HCT116 (cell line): ENCODE results near the gene ARHGAP40. TPM values are rescaled to one million over a fixed set of nuclear protein-coding genes. Genes with fewer than 3 reads are reported as not detected.
"Not testable (repeated sequence)": the region's sequence is repeated elsewhere in the genome, so short reads cannot be mapped to it uniquely, and the experiment has no call there.

ENCODE experiments used
- ATAC-seq: fragments of 200-7000 bp; cut with Tn5 transposase; 2 replicates; pipeline ENCODE4 v1.9.1; 2020; ENCODE audit warnings: mild to moderate bottlenecking, moderate library complexity
- BruUV-seq: library from RNA; stranded (reverse); fragments of 400-500 nt; replicated peaks from 2 replicates; lab custom pipeline; 2021; lab: Mats Ljungman, UMichigan
- CTCF ChIA-PET: fragments of 300-600 bp; sonication (Branson Sonifier 250); formaldehyde crosslinking; loops from one replicate; lab custom pipeline; 2021; ENCODE audit warnings: antibody characterized with exemption; lab: Charles Lee
- POLR2A ChIA-PET: fragments of 300-600, 350-600 bp; sonication (Branson Sonifier 250); formaldehyde crosslinking; loops from one replicate; lab custom pipeline; 2021; ENCODE audit warnings: antibody characterized with exemption; lab: Charles Lee
- RAD21 ChIA-PET, 2 experiments: fragments of 300-600 bp; sonication (Branson Sonifier 250); formaldehyde crosslinking; loops; one replicate each; lab custom pipeline; 2023; ENCODE audit warnings: low total read pairs in 2 of 2; ENCODE audit not compliant: uncharacterized antibody in 2 of 2, unreplicated experiment in 2 of 2, low non-redundant PET in 1 of 2; lab: Charles Lee
- DNase-seq: peaks from one replicate; pipeline ENCODE4 v3.0.0-alpha.2; 2010; ENCODE audit warnings: low read depth, low spot score
- H2AFZ ChIP-seq: fragments of 200-600 bp; shearing (Covaris generic), sonication (generic); 2 replicates; pipeline ENCODE4 v1.6.1; 2017; ENCODE audit warnings: low read depth, mixed run types, mixed read lengths, antibody characterized with exemption, low read length; ENCODE audit not compliant: poor library complexity, severe bottlenecking
- H3K27ac ChIP-seq: 2 replicates; pipeline ENCODE4 v1.5.1; 2012; ENCODE audit warnings: low read depth, low read length
- H3K27me3 ChIP-seq: fragments of 200-600 bp; sonication (generic); 2 replicates; pipeline ENCODE4 v1.6.1; 2016; ENCODE audit warnings: mixed run types, low read length, mixed read lengths; ENCODE audit not compliant: insufficient read depth
- H3K36me3 ChIP-seq, 2 experiments: fragments of 200-500 bp in 1 of 2; fragments of 200-600 bp in 1 of 2; sonication (Bioruptor generic) in 1 of 2; sonication (generic) in 1 of 2; 2 replicates each; pipeline versions ENCODE4 v1.5.1 to v1.6.1; 2014 to 2016; ENCODE audit warnings: low read length in 2 of 2, inconsistent platforms in 1 of 2, mixed read lengths in 1 of 2, mixed run types in 1 of 2; ENCODE audit not compliant: insufficient read depth in 2 of 2, control insufficient read depth in 1 of 2
- H3K4me1 ChIP-seq, 2 experiments: fragments of 200-600 bp in 1 of 2; sonication (generic) in 1 of 2; 2 replicates each; pipeline versions ENCODE4 v1.5.1 to v1.6.1; 2012 to 2017; ENCODE audit warnings: low read length in 2 of 2, inconsistent platforms in 1 of 2, mild to moderate bottlenecking in 1 of 2, mixed read lengths in 1 of 2, mixed run types in 1 of 2, moderate library complexity in 1 of 2; ENCODE audit not compliant: insufficient read depth in 2 of 2, control insufficient read depth in 1 of 2
- H3K4me2 ChIP-seq: fragments of 200-600 bp; sonication (generic); 2 replicates; pipeline ENCODE4 v1.6.1; 2017; ENCODE audit warnings: mixed run types, low read length, mixed read lengths
- H3K4me3 ChIP-seq, 2 experiments: fragments of 200-600 bp in 1 of 2; sonication (generic) in 1 of 2; replicated peaks in 1 of 2; 2 replicates each; pipeline ENCODE4 v1.5.1; 2011 to 2016; ENCODE audit warnings: low read length in 2 of 2, control low read depth in 1 of 2, low read depth in 1 of 2, mild to moderate bottlenecking in 1 of 2, mixed read lengths in 1 of 2, mixed run types in 1 of 2
- H3K79me2 ChIP-seq: fragments of 200-600 bp; sonication (generic); 2 replicates; pipeline ENCODE4 v1.6.1; 2017; ENCODE audit warnings: mild to moderate bottlenecking, mixed run types, low read length, moderate library complexity, mixed read lengths; ENCODE audit not compliant: insufficient read depth
- H3K9ac ChIP-seq: fragments of 200-600 bp; sonication (generic); 2 replicates; pipeline ENCODE4 v1.6.1; 2016; ENCODE audit warnings: low read length, mixed read lengths
- H3K9me2 ChIP-seq: fragments of 200-600 bp; sonication (generic), shearing (Covaris generic); 2 replicates; pipeline ENCODE4 v1.6.1; 2017; ENCODE audit warnings: mixed run types, mild to moderate bottlenecking, moderate library complexity; ENCODE audit not compliant: insufficient read depth
- H3K9me3 ChIP-seq, 2 experiments: fragments of 200-500 bp in 1 of 2; fragments of 200-600 bp in 1 of 2; sonication (Bioruptor generic) in 1 of 2; sonication (generic) in 1 of 2; 2 replicates each; pipeline ENCODE4 v1.6.1; 2014 to 2017; ENCODE audit warnings: low read length in 2 of 2, mixed read lengths in 2 of 2, inconsistent platforms in 1 of 2, low read depth in 1 of 2, mild to moderate bottlenecking in 1 of 2, mixed run types in 1 of 2, moderate library complexity in 1 of 2; ENCODE audit not compliant: control insufficient read depth in 1 of 2, insufficient read depth in 1 of 2
- H4K20me1 ChIP-seq: fragments of 200-600 bp; sonication (generic), shearing (Covaris generic); 2 replicates; pipeline ENCODE4 v1.6.1; 2017; ENCODE audit warnings: mixed run types, mild to moderate bottlenecking, moderate library complexity; ENCODE audit not compliant: insufficient read depth
- FOSL1 ChIP-seq: IDR thresholded peaks from 2 replicates; pipeline ENCODE4 v1.6.1; 2012; ENCODE audit warnings: low read depth
- RAD21 ChIP-seq: IDR thresholded peaks from 2 replicates; pipeline ENCODE4 v1.6.1; 2012; ENCODE audit warnings: low read depth, mild to moderate bottlenecking
- SP1 ChIP-seq: IDR thresholded peaks from 2 replicates; pipeline ENCODE4 v1.6.1; 2012; ENCODE audit warnings: low read depth
- intact Hi-C: fragments of 100-400 bp; cut with micrococcal nuclease; formaldehyde crosslinking; loops from 2 replicates; pipeline ENCODE4 v1.10.0; 2022
- total RNA-seq: library from RNA; stranded (reverse); gene quantifications from one replicate; pipeline ENCODE4 v1.2.1, GENCODE V29; 2021; ENCODE audit not compliant: unreplicated experiment
- TF ChIP-seq, protein P1 (sequence below): IDR thresholded peaks from 2 replicates; pipeline ENCODE4 v1.6.1; 2012

Gene ARHGAP40
- total RNA-seq, 1 experiment from 2014 or later, result 3.4 TPM

DNA sequence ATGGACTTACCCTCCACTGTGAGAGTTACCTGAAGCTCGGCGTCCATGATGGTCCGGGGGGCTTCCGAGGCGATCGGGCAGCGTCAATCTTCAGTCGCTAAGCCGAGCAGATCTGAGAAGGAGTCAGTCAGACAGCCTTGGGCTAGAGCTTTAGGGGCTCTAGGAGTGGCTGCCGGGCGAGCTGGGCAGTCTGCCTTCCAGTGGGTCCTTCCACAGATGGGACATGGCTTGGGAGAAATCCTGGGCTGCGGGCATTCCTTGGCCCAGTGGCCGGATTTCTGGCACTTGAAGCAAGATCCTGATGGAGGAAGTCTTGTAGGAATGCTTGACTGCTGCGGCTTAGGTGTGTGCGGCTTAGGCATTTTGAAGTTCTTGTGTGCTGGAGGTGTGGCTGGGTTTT lies 5.7 kb upstream of the ARHGAP40 start:
- H3K9me3 ChIP-seq, RAD21 ChIA-PET, H3K27me3 ChIP-seq, intact Hi-C loops, H2AFZ ChIP-seq, H3K4me2 ChIP-seq, H4K20me1 ChIP-seq, BruUV-seq, H3K27ac ChIP-seq, H3K36me3 ChIP-seq, H3K9me2 ChIP-seq, DNase-seq, POLR2A ChIA-PET, H3K4me3 ChIP-seq, ATAC-seq, H3K9ac ChIP-seq, H3K79me2 ChIP-seq, CTCF ChIA-PET: not testable (repeated sequence)
- peaks cover 3 to 16% of the 10 kb centered on the region in 2 experiments for H3K4me1 ChIP-seq

DNA sequence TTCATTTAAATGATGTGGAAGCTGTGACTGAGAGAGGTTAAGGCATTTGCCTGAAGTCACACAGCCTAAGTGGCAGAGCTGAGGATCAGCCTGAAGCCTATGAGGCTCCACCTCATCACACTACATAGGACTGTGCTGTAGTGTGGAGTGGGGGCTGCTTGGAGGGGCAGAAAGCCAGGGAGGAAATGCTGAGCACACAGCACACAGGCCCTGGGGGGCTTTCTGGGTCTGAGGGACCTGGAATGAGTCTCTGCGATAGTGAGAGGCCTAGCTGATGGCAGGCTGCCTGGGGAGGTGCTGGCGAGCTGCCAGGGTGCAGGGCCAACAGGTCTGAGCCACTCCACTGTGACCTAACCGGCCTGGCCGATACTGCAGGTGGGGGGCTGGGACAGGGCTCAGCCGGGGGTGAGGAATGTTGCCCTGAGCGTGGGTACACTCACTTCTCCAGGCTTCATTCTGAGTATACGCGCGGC lies 2.2 kb upstream of the ARHGAP40 start:
- ATAC-seq (no peak), DNase-seq (no peak)
- H3K9ac ChIP-seq, result no peak overlapping the region
- no peaks in the 10 kb centered on the region for H3K27me3 ChIP-seq
- no peaks in the 10 kb centered on the region for H4K20me1 ChIP-seq
- no peaks in the 10 kb centered on the region for H3K9me2 ChIP-seq
- H2AFZ ChIP-seq, result no peak overlapping the region
- CTCF ChIA-PET, result no interaction called here
- H3K27ac ChIP-seq, result no peak overlapping the region
- H3K4me2 ChIP-seq, result peak overlapping the region; percentile 28
- no peak overlapping the region for H3K4me3 ChIP-seq
- BruUV-seq, result no TSS peak
- no peaks in the 10 kb centered on the region for H3K9me3 ChIP-seq
- no peaks in the 10 kb centered on the region for H3K36me3 ChIP-seq
- peaks cover 16 to 32% of the 10 kb centered on the region in 2 experiments for H3K4me1 ChIP-seq
- intact Hi-C loops, result no loop called here
- no peak for TF ChIP-seq FOSL1
- no peak for TF ChIP-seq RAD21
- TF ChIP-seq, protein P1, sequence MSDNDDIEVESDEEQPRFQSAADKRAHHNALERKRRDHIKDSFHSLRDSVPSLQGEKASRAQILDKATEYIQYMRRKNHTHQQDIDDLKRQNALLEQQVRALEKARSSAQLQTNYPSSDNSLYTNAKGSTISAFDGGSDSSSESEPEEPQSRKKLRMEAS, result no peak
- no peak for TF ChIP-seq SP1
- TF ChIP-seq, all 23 proteins: peak for 0
- ChIA-PET POLR2A (no interaction called here), RAD21 (no interaction called here)
- H3K79me2 ChIP-seq, result no peaks in the 10 kb centered on the region
